Measurements from ENCODE around the gene CTNNB1. TPM values are rescaled to one million over a fixed set of nuclear protein-coding genes. Genes with fewer than 3 reads are reported as not detected.

The CTNNB1 gene
- total and polyA plus RNA-seq, 12 donors: 52.3 to 970 (median 391) TPM

DNA sequence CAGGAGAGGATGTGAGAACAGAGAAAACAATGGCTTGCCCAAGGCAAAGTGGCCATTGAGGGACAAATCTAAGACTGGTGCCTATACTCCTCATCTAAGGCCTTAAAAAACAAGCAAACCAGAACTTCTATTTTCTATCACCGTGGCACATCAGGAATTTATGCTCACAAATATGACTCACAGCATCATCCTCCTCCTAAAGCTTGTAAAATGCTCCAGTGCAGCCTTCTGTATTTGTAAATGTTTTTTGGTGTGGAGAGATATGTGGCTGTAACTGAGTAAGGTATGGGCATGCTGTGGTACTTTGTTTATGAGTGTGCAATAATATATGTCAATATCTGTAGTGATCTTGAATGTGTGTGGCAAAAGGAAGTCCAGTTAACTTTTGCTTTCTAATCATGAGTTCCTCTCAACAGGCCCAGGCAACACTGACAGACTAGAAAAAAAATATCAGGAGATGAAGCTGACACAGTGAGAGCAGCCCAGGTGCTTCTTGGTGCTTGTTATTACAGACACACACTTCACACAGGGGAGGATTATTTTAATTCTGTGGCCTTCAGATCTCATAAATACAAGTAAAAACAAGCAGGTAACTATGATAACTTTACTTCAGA is 60.3 kb downstream of the CTNNB1 start:
- 78 to 93% (median 81%) methylated on average over 1 of the region's 1 CpG for WGBS, 4 donors
- Histone ChIP-seq H3K4me3 (no peak overlapping the region), H3K36me3 (replicated peaks in 1 of 2) (no peaks in the 10 kb centered on the region), H3K27ac (no peak overlapping the region), H3K27me3 (no peaks in the 10 kb centered on the region), H3K4me1 (replicated peaks in 1 of 2) (no peaks in the 10 kb centered on the region), H3K9me3 (replicated peaks in 1 of 3) (no peaks in the 10 kb centered on the region)
- intact Hi-C loops (cut with DNase I): no loop called here
- TF ChIP-seq, protein P1, sequence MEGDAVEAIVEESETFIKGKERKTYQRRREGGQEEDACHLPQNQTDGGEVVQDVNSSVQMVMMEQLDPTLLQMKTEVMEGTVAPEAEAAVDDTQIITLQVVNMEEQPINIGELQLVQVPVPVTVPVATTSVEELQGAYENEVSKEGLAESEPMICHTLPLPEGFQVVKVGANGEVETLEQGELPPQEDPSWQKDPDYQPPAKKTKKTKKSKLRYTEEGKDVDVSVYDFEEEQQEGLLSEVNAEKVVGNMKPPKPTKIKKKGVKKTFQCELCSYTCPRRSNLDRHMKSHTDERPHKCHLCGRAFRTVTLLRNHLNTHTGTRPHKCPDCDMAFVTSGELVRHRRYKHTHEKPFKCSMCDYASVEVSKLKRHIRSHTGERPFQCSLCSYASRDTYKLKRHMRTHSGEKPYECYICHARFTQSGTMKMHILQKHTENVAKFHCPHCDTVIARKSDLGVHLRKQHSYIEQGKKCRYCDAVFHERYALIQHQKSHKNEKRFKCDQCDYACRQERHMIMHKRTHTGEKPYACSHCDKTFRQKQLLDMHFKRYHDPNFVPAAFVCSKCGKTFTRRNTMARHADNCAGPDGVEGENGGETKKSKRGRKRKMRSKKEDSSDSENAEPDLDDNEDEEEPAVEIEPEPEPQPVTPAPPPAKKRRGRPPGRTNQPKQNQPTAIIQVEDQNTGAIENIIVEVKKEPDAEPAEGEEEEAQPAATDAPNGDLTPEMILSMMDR (IDR thresholded peaks at IDR 0.05): no peak
- no peak for TF ChIP-seq POLR2A (IDR thresholded peaks at IDR 0.05)
- no peak for DNase-seq

DNA sequence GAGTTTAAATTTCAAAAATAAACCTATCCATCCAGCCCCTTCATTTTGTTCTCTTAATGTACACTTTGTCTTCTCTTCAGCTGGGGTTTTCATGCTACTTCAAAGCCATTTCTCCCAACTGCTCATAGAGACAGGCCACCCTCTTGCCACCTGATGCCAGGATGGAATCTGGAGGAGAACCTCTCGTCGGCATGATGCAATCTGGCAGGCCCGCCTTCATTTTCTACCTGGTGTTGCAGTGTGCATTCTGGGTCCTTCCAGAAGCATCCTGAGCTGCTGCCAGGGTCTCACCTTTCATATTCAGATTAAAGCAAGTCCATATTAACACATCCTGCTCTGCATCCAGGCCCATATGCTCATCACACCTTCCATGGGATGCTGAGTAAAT is 60.8 kb downstream of the CTNNB1 start:
- Histone ChIP-seq H3K36me3 (replicated peaks in 1 of 2) (no peaks in the 10 kb centered on the region), H3K27ac (no peak overlapping the region), H3K9me3 (replicated peaks in 1 of 3) (no peaks in the 10 kb centered on the region), H3K27me3 (no peaks in the 10 kb centered on the region), H3K4me1 (replicated peaks in 1 of 2) (no peaks in the 10 kb centered on the region), H3K4me3 (no peak overlapping the region)
- no peak for TF ChIP-seq POLR2A (IDR thresholded peaks at IDR 0.05)
- TF ChIP-seq, protein P1 (IDR thresholded peaks at IDR 0.05): no peak
- DNase-seq: no peak
- intact Hi-C loops (cut with DNase I): no loop called here
- 95 to 100% (median 99%) methylated on average over 3 of the region's 3 CpGs for WGBS, 4 donors

DNA sequence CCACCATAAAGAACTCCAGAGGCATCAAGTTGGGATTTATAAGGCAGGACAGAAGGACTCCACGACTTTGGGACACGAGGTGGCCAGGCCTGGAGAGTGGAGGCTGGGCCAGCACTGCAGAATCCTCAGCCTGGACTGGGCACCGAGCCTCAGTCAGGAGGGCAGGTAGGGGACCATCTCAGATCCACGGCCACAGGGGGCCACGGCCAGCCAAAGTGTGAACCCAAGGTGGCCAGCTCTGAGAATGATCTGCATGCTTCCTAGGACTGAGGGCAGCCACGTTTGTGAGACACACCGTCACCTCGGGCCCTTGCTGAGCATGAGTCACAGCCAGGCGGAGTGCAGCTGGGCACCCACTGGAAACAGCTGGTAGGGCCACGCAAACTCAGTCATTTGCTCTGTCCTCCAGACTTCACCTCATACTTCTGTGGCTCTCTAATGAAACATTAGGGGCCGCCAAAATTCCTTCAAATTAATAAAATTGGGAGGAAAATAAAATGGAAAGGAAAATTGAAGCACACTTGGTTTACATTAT is 65.8 kb downstream of the CTNNB1 start:
- Histone ChIP-seq H3K36me3 (replicated peaks in 1 of 2) (no peaks in the 10 kb centered on the region), H3K4me3 (no peak overlapping the region), H3K9me3 (replicated peaks in 1 of 3) (no peaks in the 10 kb centered on the region), H3K27me3 (no peaks in the 10 kb centered on the region), H3K27ac (no peak overlapping the region), H3K4me1 (replicated peaks in 1 of 2) (peaks cover 0 to 4% of the 10 kb centered on the region in 2 donors)
- DNase-seq: peak in 1 of 7 donors; percentile 26
- intact Hi-C loops (cut with DNase I): no loop called here
- TF ChIP-seq POLR2A (IDR thresholded peaks at IDR 0.05): no peak
- TF ChIP-seq, protein P1 (IDR thresholded peaks at IDR 0.05): no peak
- 77 to 88% (median 87%) methylated on average over 6 to 11 of the region's 11 CpGs for WGBS, 4 donors

- H3K9me3 ChIP-seq (replicated peaks in 1 of 3): no peaks in the 10 kb centered on the region
- no peaks in the 10 kb centered on the region for H3K27me3 ChIP-seq
- TF ChIP-seq, protein P1 (IDR thresholded peaks at IDR 0.05): no peak
- TF ChIP-seq POLR2A (IDR thresholded peaks at IDR 0.05): no peak
- H3K4me1 ChIP-seq (replicated peaks in 1 of 2): peaks cover 0 to 4% of the 10 kb centered on the region in 2 donors
- WGBS, 4 donors: 0 to 37% (median 23%) methylated on average over 2 to 3 of the region's 3 CpGs
- H3K4me3 ChIP-seq: no peak overlapping the region
- intact Hi-C loops (cut with DNase I): no loop called here
- no peak for DNase-seq
- H3K36me3 ChIP-seq (replicated peaks in 1 of 2): no peaks in the 10 kb centered on the region
- no peak overlapping the region for H3K27ac ChIP-seq
Measured at GRCh38 chr3:41265823-41266273, 66.5 kb downstream of the CTNNB1 start.

All from adrenal gland (tissue), 12 donors.